Neuronal stem cell (in vitro differentiated cells): ENCODE data around the gene STARD9.

Experiments used
- DNase-seq: peaks from one replicate; pipeline ENCODE4 v3.0.0-alpha.2; 2013; ENCODE audit warnings: low spot score
- H2AFZ ChIP-seq: one replicate; pipeline ENCODE4 v1.6.1; 2013; ENCODE audit warnings: mild to moderate bottlenecking, low read length, inconsistent platforms
- H2AK5ac ChIP-seq: 2 replicates; pipeline ENCODE4 v1.6.1; 2013; ENCODE audit warnings: low read depth, mild to moderate bottlenecking, inconsistent platforms, low read length, moderate library complexity, mixed read lengths
- H2BK120ac ChIP-seq: 2 replicates; pipeline ENCODE4 v1.6.1; 2013; ENCODE audit warnings: low read depth, mild to moderate bottlenecking, inconsistent platforms, low read length, moderate library complexity, mixed read lengths
- H2BK12ac ChIP-seq: one replicate; pipeline ENCODE4 v1.6.1; 2013; ENCODE audit warnings: low read length, inconsistent platforms
- H2BK15ac ChIP-seq: 2 replicates; pipeline ENCODE4 v1.6.1; 2013; ENCODE audit warnings: mild to moderate bottlenecking, low read length, inconsistent platforms, mixed read lengths
- H2BK5ac ChIP-seq: one replicate; pipeline ENCODE4 v1.6.1; 2013; ENCODE audit warnings: inconsistent platforms, mild to moderate bottlenecking, low read length, moderate library complexity
- H3K14ac ChIP-seq: one replicate; pipeline ENCODE4 v1.6.1; 2013; ENCODE audit warnings: low read length, inconsistent platforms
- H3K18ac ChIP-seq: 2 replicates; pipeline ENCODE4 v1.6.1; 2013; ENCODE audit warnings: low read length, inconsistent platforms
- H3K23ac ChIP-seq: 2 replicates; pipeline ENCODE4 v1.6.1; 2013; ENCODE audit warnings: low read depth, mild to moderate bottlenecking, mixed read lengths, low read length, inconsistent platforms; ENCODE audit not compliant: poor library complexity
- H3K27ac ChIP-seq: replicated peaks from 3 replicates; pipeline ENCODE4 v1.5.1; 2013; ENCODE audit warnings: low read length, inconsistent platforms
- H3K27me3 ChIP-seq, 3 experiments: 2 replicates each; pipeline ENCODE4 v1.6.1; 2013; ENCODE audit warnings: low read length in 3 of 3, mild to moderate bottlenecking in 2 of 3, inconsistent platforms in 1 of 3, low read depth in 1 of 3, mixed read lengths in 1 of 3, moderate library complexity in 1 of 3; ENCODE audit not compliant: control insufficient read depth in 3 of 3, insufficient read depth in 3 of 3
- H3K36me3 ChIP-seq, 2 donors: replicated peaks in 1 of 2; 2 replicates each; pipeline ENCODE4 v1.6.1; 2013; ENCODE audit warnings: low read length in 2 of 2; ENCODE audit not compliant: control insufficient read depth in 2 of 2, insufficient read depth in 2 of 2
- H3K4ac ChIP-seq: 2 replicates; pipeline ENCODE4 v1.6.1; 2013; ENCODE audit warnings: inconsistent platforms, mild to moderate bottlenecking, low read length, moderate library complexity
- H3K4me1 ChIP-seq, 2 donors: 1 replicate in 1 of 2; 2 replicates in 1 of 2; pipeline ENCODE4 v1.6.1; 2013; ENCODE audit warnings: low read length in 2 of 2, low read depth in 1 of 2; ENCODE audit not compliant: control insufficient read depth in 2 of 2, insufficient read depth in 1 of 2
- H3K4me2 ChIP-seq: one replicate; pipeline ENCODE4 v1.6.1; 2013; ENCODE audit warnings: mild to moderate bottlenecking, low read length, inconsistent platforms; ENCODE audit not compliant: insufficient read depth, poor library complexity, severe bottlenecking
- H3K4me3 ChIP-seq, 2 donors: 2 replicates each; pipeline ENCODE4 v1.5.1; 2013; ENCODE audit warnings: low read length in 2 of 2, mild to moderate bottlenecking in 2 of 2, inconsistent platforms in 1 of 2, moderate library complexity in 1 of 2
- H3K79me1 ChIP-seq: one replicate; pipeline ENCODE4 v1.6.1; 2013; ENCODE audit warnings: low read depth, mild to moderate bottlenecking, inconsistent platforms, low read length, moderate library complexity
- H3K9ac ChIP-seq: one replicate; pipeline ENCODE4 v1.6.1; 2013; ENCODE audit warnings: mild to moderate bottlenecking, low read depth, low read length, inconsistent platforms; ENCODE audit not compliant: poor library complexity
- H3K9me3 ChIP-seq, 2 donors: replicated peaks in 1 of 2; 2 replicates each; pipeline versions ENCODE3 to v1.6.1; 2013; ENCODE audit warnings: low read length in 2 of 2, mild to moderate bottlenecking in 2 of 2, inconsistent platforms in 1 of 2, low read depth in 1 of 2, mixed read lengths in 1 of 2, moderate library complexity in 1 of 2; ENCODE audit not compliant: control insufficient read depth in 2 of 2, insufficient read depth in 1 of 2
- H4K8ac ChIP-seq: one replicate; pipeline ENCODE4 v1.6.1; 2013; ENCODE audit warnings: low read depth, mild to moderate bottlenecking, inconsistent platforms, low read length, moderate library complexity
- H4K91ac ChIP-seq: one replicate; pipeline ENCODE4 v1.6.1; 2013; ENCODE audit warnings: low read length, low read depth, mild to moderate bottlenecking, inconsistent platforms; ENCODE audit not compliant: poor library complexity
- WGBS, 2 donors: extraction: QIAGEN DNeasy Blood & Tissue Kit; methylation state at CpG; one replicate each; pipeline ENCODE4 v1.1.7; 2013; ENCODE audit warnings: missing lambda C conversion rate in 2 of 2, mixed read lengths in 1 of 2; ENCODE audit not compliant: insufficient read length in 2 of 2, insufficient replicate concordance in 1 of 2; ENCODE audit errors: extremely low coverage in 2 of 2; 5-methylcytosine and 5-hydroxymethylcytosine counted together

Gene STARD9

GRCh38 chr15:42611532-42611931 lies 36.1 kb downstream of the STARD9 start:
- no peak overlapping the region for H3K4ac ChIP-seq
- no peak overlapping the region for H4K91ac ChIP-seq
- H2BK5ac ChIP-seq, result no peak overlapping the region
- no peak overlapping the region for H2AK5ac ChIP-seq
- no peaks in the 10 kb centered on the region for H3K4me1 ChIP-seq
- no peak for DNase-seq
- H3K36me3 ChIP-seq, result peaks cover 0 to 10% of the 10 kb centered on the region in 2 donors
- H3K9me3 ChIP-seq, result no peaks in the 10 kb centered on the region
- no peak overlapping the region for H3K27ac ChIP-seq
- H2BK12ac ChIP-seq, result no peak overlapping the region
- no CpG with 5 or more reads among the region's 1 CpG for WGBS, 2 donors
- no peak overlapping the region for H3K9ac ChIP-seq
- H2BK120ac ChIP-seq, result no peak overlapping the region
- no peak overlapping the region for H3K23ac ChIP-seq
- no peaks in the 10 kb centered on the region for H3K27me3 ChIP-seq
- H2BK15ac ChIP-seq, result no peak overlapping the region
- H4K8ac ChIP-seq, result no peak overlapping the region
- H2AFZ ChIP-seq, result no peak overlapping the region
- H3K14ac ChIP-seq, result no peak overlapping the region
- H3K4me3 ChIP-seq, result no peak overlapping the region
- H3K79me1 ChIP-seq, result no peaks in the 10 kb centered on the region
- no peak overlapping the region for H3K4me2 ChIP-seq
- H3K18ac ChIP-seq, result no peak overlapping the region

GRCh38 chr15:42612367-42612912 lies 37.0 kb downstream of the STARD9 start:
- no peak overlapping the region for H2BK5ac ChIP-seq

GRCh38 chr15:42616107-42616506 lies 40.7 kb downstream of the STARD9 start:
- no peak overlapping the region for H3K4me3 ChIP-seq
- H3K4me1 ChIP-seq, result peaks cover 7 to 13% of the 10 kb centered on the region in 2 donors
- no peaks in the 10 kb centered on the region for H3K27me3 ChIP-seq
- WGBS, 2 donors, result no CpG with 5 or more reads among the region's 2 CpGs
- H2BK5ac ChIP-seq, result no peak overlapping the region
- no peak overlapping the region for H2BK12ac ChIP-seq
- no peak overlapping the region for H2AK5ac ChIP-seq
- H3K4ac ChIP-seq, result no peak overlapping the region
- H3K9me3 ChIP-seq, result no peaks in the 10 kb centered on the region
- no peak overlapping the region for H4K8ac ChIP-seq
- no peaks in the 10 kb centered on the region for H3K79me1 ChIP-seq
- no peak overlapping the region for H3K9ac ChIP-seq
- H2BK120ac ChIP-seq, result no peak overlapping the region
- no peak overlapping the region for H3K23ac ChIP-seq
- H4K91ac ChIP-seq, result no peak overlapping the region
- DNase-seq, result no peak
- no peak overlapping the region for H3K18ac ChIP-seq
- no peak overlapping the region for H3K27ac ChIP-seq
- H3K36me3 ChIP-seq, result peaks cover 0 to 14% of the 10 kb centered on the region in 2 donors
- H2BK15ac ChIP-seq, result no peak overlapping the region
- no peak overlapping the region for H3K14ac ChIP-seq
- H3K4me2 ChIP-seq, result no peak overlapping the region
- no peak overlapping the region for H2AFZ ChIP-seq

More at GRCh38 chr15:42612367-42612912, 37.0 kb downstream of the STARD9 start:
- H3K4ac ChIP-seq, result no peak overlapping the region
- H2AFZ ChIP-seq, result no peak overlapping the region
- no peak overlapping the region for H4K8ac ChIP-seq
- H3K23ac ChIP-seq, result no peak overlapping the region
- H3K27me3 ChIP-seq, result no peaks in the 10 kb centered on the region
- no peak overlapping the region for H3K4me3 ChIP-seq
- no peak overlapping the region for H2BK120ac ChIP-seq
- H3K36me3 ChIP-seq, result peaks cover 0 to 11% of the 10 kb centered on the region in 2 donors
- no peak overlapping the region for H3K27ac ChIP-seq
- no peaks in the 10 kb centered on the region for H3K9me3 ChIP-seq
- no peak overlapping the region for H4K91ac ChIP-seq
- no peaks in the 10 kb centered on the region for H3K4me1 ChIP-seq
- H3K4me2 ChIP-seq, result no peak overlapping the region
- no peaks in the 10 kb centered on the region for H3K79me1 ChIP-seq
- H2AK5ac ChIP-seq, result no peak overlapping the region
- no peak overlapping the region for H3K14ac ChIP-seq
- no peak overlapping the region for H2BK12ac ChIP-seq
- no CpG with 5 or more reads among the region's 8 CpGs for WGBS, 2 donors
- H2BK15ac ChIP-seq, result no peak overlapping the region
- H3K18ac ChIP-seq, result no peak overlapping the region
- no peak for DNase-seq
- H3K9ac ChIP-seq, result no peak overlapping the region

- peak; percentile 44 for DNase-seq
- Histone ChIP-seq H3K9ac (no peak overlapping the region), H4K91ac (no peak overlapping the region), H3K36me3 (peaks cover 0 to 14% of the 10 kb centered on the region in 2 donors), H2BK12ac (no peak overlapping the region), H3K23ac (no peak overlapping the region), H3K4me3 (no peak overlapping the region), H3K18ac (no peak overlapping the region), H3K9me3 (no peaks in the 10 kb centered on the region), H3K4me2 (no peak overlapping the region), H3K4ac (no peak overlapping the region), H3K14ac (no peak overlapping the region), H2AFZ (no peak overlapping the region), H3K79me1 (no peaks in the 10 kb centered on the region), H4K8ac (no peak overlapping the region), H3K27ac (peak overlapping the region; percentile 18), H3K4me1 (peaks cover 7 to 13% of the 10 kb centered on the region in 2 donors), H2BK5ac (no peak overlapping the region), H2BK120ac (no peak overlapping the region), H2AK5ac (no peak overlapping the region), H3K27me3 (no peaks in the 10 kb centered on the region), H2BK15ac (no peak overlapping the region)
- WGBS, 2 donors, result no CpG with 5 or more reads among the region's 4 CpGs
Measured at GRCh38 chr15:42619656-42620371, 44.4 kb downstream of the STARD9 start.
